GM12878 (cell line): ENCODE data around the gene ETV6. TPM values are rescaled to one million over a fixed set of nuclear protein-coding genes. Genes with fewer than 3 reads are reported as not detected.

ENCODE experiments used
- ATAC-seq: fragments of 200-7000 bp; cut with Tn5 transposase; 3 replicates; pipeline ENCODE4 v1.9.1; 2020; ENCODE audit warnings: mild to moderate bottlenecking, moderate library complexity
- BruUV-seq: library from RNA; stranded (reverse); fragments of 400-500 nt; replicated peaks from 2 replicates; lab custom pipeline; 2021; lab: Mats Ljungman, UMichigan
- CTCF ChIA-PET: fragments of 300-600 bp; sonication (Branson Sonifier 250); formaldehyde crosslinking; extraction: SDS; loops from one replicate; lab custom pipeline; 2021; ENCODE audit warnings: inconsistent platforms; lab: Yijun Ruan, JAX
- POLR2A ChIA-PET: fragments of 350-600 bp; formaldehyde crosslinking; extraction: SDS; loops from one replicate; lab custom pipeline; 2021; ENCODE audit warnings: inconsistent platforms; lab: Charles Lee
- RAD21 ChIA-PET: fragments of 300-600 bp; sonication (Branson Sonifier 250); formaldehyde crosslinking; loops from one replicate; lab custom pipeline; 2023; ENCODE audit warnings: antibody characterized with exemption; ENCODE audit not compliant: unreplicated experiment; lab: Charles Lee
- SMC1A ChIA-PET: fragments of 300-600 bp; sonication (Branson Sonifier 250); formaldehyde crosslinking; loops from one replicate; lab custom pipeline; 2023; ENCODE audit not compliant: unreplicated experiment, uncharacterized antibody; lab: Charles Lee
- DNase-seq: peaks from one replicate; pipeline ENCODE4 v3.0.0-alpha.2; 2011; ENCODE audit warnings: low read depth, low spot score
- FAIRE-seq: peaks from 3 replicates; lab custom pipeline; 2011; peaks lifted over from hg19 to GRCh38; lab: Jason Lieb, UNC
- H2AFZ ChIP-seq: 2 replicates; pipeline ENCODE4 v1.6.0; 2011; ENCODE audit warnings: low read depth, low read length, control low read depth; ENCODE audit not compliant: control insufficient read depth
- H3K27ac ChIP-seq: 2 replicates; pipeline ENCODE4 v1.5.1; 2011; ENCODE audit warnings: control low read depth; ENCODE audit not compliant: control insufficient read depth, insufficient read depth
- H3K27me3 ChIP-seq, 2 experiments: replicated peaks in 1 of 2; 2 replicates each; pipeline versions ENCODE4 v1.6.0 to v1.6.1; 2011; ENCODE audit warnings: low read length in 1 of 2; ENCODE audit not compliant: control insufficient read depth in 2 of 2, insufficient read depth in 2 of 2
- H3K36me3 ChIP-seq, 2 experiments: 2 replicates each; pipeline ENCODE4 v1.5.1; 2011; ENCODE audit warnings: low read length in 1 of 2; ENCODE audit not compliant: control insufficient read depth in 2 of 2, insufficient read depth in 2 of 2
- H3K4me1 ChIP-seq: 2 replicates; pipeline ENCODE4 v1.6.1; 2011; ENCODE audit warnings: mild to moderate bottlenecking, low read length, moderate library complexity, mixed read lengths; ENCODE audit not compliant: control insufficient read depth, insufficient read depth
- H3K4me2 ChIP-seq: 2 replicates; pipeline ENCODE4 v1.6.0; 2011; ENCODE audit warnings: control low read depth; ENCODE audit not compliant: control insufficient read depth, insufficient read depth
- H3K4me3 ChIP-seq: fragments of 200-600 bp; sonication (generic); 2 replicates; pipeline ENCODE4 v1.5.1; 2016
- H3K79me2 ChIP-seq: 2 replicates; pipeline ENCODE4 v1.6.0; 2011; ENCODE audit warnings: low read length; ENCODE audit not compliant: control insufficient read depth, insufficient read depth
- H3K9ac ChIP-seq: 2 replicates; pipeline ENCODE4 v1.8.0; 2011; ENCODE audit warnings: low read length, control low read depth, mixed read lengths; ENCODE audit not compliant: control insufficient read depth, insufficient read depth
- H3K9me3 ChIP-seq: replicated peaks from 3 replicates; pipeline ENCODE4 v1.5.1; 2011; ENCODE audit warnings: mild to moderate bottlenecking, low read length; ENCODE audit not compliant: control insufficient read depth, insufficient read depth
- H4K20me1 ChIP-seq: 2 replicates; pipeline ENCODE4 v1.6.0; 2011; ENCODE audit not compliant: control insufficient read depth, insufficient read depth
- ASH2L ChIP-seq: fragments of 300-600, 200-600 bp; sonication (generic); IDR thresholded peaks from 2 replicates; pipeline ENCODE4 v1.6.1; 2017; ENCODE audit warnings: low read depth, mild to moderate bottlenecking, borderline replicate concordance
- GATAD2B ChIP-seq: fragments of 450-650 bp; conservative IDR thresholded peaks from 2 replicates; pipeline ENCODE4 v1.6.1; 2017; ENCODE audit warnings: low read depth, mild to moderate bottlenecking, moderate library complexity
- MTA3 ChIP-seq: IDR thresholded peaks from 2 replicates; pipeline ENCODE4 v1.6.1; 2012; ENCODE audit warnings: low read length, inconsistent platforms, borderline replicate concordance
- MXI1 ChIP-seq: fragments of 150-350 bp; IDR thresholded peaks from 2 replicates; pipeline ENCODE4 v1.6.1; 2011; ENCODE audit warnings: low read depth, mild to moderate bottlenecking, inconsistent platforms, low read length, improper control_type of control experiment
- MYC ChIP-seq: IDR thresholded peaks from 2 replicates; pipeline ENCODE4 v1.6.1; 2011; ENCODE audit warnings: mild to moderate bottlenecking, low read length, moderate library complexity, inconsistent platforms; ENCODE audit not compliant: insufficient read depth, insufficient replicate concordance, insufficient read length, severe bottlenecking
- NBN ChIP-seq: fragments of 450-650 bp; IDR thresholded peaks from 2 replicates; pipeline ENCODE4 v1.6.1; 2016
- PML ChIP-seq: IDR thresholded peaks from 2 replicates; pipeline ENCODE4 v1.6.1; 2012; ENCODE audit warnings: low read length, inconsistent platforms
- POU2F2 ChIP-seq: IDR thresholded peaks from 3 replicates; pipeline ENCODE4 v1.6.1; 2011; ENCODE audit warnings: low read depth, mild to moderate bottlenecking, low read length, borderline replicate concordance
- SPI1 ChIP-seq: IDR thresholded peaks from 2 replicates; pipeline ENCODE4 v1.6.1; 2011; ENCODE audit warnings: low read depth, mild to moderate bottlenecking, low read length, moderate library complexity, borderline replicate concordance; ENCODE audit not compliant: insufficient read depth
- WGBS: methylation state at CpG from one replicate; pipeline ENCODE4 v1.1.6; 2016; ENCODE audit warnings: low lambda C conversion rate; ENCODE audit not compliant: insufficient replicate concordance, insufficient coverage; ENCODE audit errors: missing lambda C conversion rate; 5-methylcytosine and 5-hydroxymethylcytosine counted together
- in situ Hi-C: fragments of 300-500 bp; cut with MboI; formaldehyde crosslinking; loops from 9 replicates; pipeline ENCODE4 v1.14.3; 2018; ENCODE audit warnings: mixed read lengths
- intact Hi-C: fragments of 100-400 bp; cut with micrococcal nuclease; formaldehyde crosslinking; loops from one replicate; pipeline ENCODE4 v1.14.2; 2022; ENCODE audit not compliant: unreplicated experiment
- polyA plus RNA-seq, 11 experiments: library from polyadenylated mRNA; depleted of rRNA in 4 of 11; unstranded in 6 of 11; stranded (reverse) in 5 of 11; fragments of >200 nt; fragmentation: Nextera tagmentation in 4 of 11; fragmentation: Illumina TruSeq in 1 of 11; extraction: Ambion mirVana in 4 of 11; extraction: Trizol in 1 of 11; gene quantifications; 1 replicate in 1 of 11; 2 replicates in 10 of 11; pipeline versions ENCODE4 v1.2.1 to v1.2.3, GENCODE V29; 2011 to 2016; ENCODE audit warnings: inconsistent platforms in 2 of 11, missing spikeins in 2 of 11, low read depth in 1 of 11
- total RNA-seq, 4 experiments: library from RNA; depleted of rRNA in 3 of 4; stranded (reverse); fragments of >200 nt in 3 of 4; fragmentation: Illumina TruSeq in 1 of 4; extraction: Trizol in 1 of 4; gene quantifications; 2 replicates each; pipeline versions ENCODE4 v1.2.1 to v1.2.3, GENCODE V29; 2013 to 2021
- TF ChIP-seq, protein P1 (sequence below): IDR thresholded peaks from 2 replicates; pipeline ENCODE4 v1.6.1; 2012; ENCODE audit warnings: mild to moderate bottlenecking, low read depth, low read length
- TF ChIP-seq, protein P2 (sequence below): fragments of 450-650 bp; formaldehyde crosslinking; IDR thresholded peaks from 2 replicates; pipeline ENCODE4 v1.5.0; 2022; ENCODE audit warnings: mild to moderate bottlenecking, missing genetic modification characterization

Gene ETV6
- total and polyA plus RNA-seq, 10 of the 15 experiments (the other 5 are each of a cell fraction or from before 2014, with no cell fraction given) = 6.6 to 74.8 (median 24.6) TPM

DNA sequence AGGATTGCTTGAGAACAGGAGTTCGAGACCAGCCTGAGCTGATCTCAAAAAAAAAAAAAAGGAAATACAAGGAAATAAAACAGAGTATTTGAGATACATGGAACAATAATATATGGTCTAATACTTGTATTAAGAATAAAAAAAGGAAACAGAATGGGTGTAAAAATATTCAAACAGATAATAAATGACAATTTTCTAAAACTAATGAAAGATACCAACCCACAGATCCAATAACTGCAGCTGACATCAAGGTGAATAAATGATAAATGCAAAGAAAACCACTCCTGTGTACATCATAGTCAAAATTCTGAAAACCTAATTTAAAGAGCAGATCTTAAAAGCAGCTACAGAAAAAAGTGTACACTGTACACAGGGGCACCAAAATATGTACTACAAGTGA lies 4.1 kb upstream of the ETV6 start (continued):
- TF ChIP-seq, protein P1, sequence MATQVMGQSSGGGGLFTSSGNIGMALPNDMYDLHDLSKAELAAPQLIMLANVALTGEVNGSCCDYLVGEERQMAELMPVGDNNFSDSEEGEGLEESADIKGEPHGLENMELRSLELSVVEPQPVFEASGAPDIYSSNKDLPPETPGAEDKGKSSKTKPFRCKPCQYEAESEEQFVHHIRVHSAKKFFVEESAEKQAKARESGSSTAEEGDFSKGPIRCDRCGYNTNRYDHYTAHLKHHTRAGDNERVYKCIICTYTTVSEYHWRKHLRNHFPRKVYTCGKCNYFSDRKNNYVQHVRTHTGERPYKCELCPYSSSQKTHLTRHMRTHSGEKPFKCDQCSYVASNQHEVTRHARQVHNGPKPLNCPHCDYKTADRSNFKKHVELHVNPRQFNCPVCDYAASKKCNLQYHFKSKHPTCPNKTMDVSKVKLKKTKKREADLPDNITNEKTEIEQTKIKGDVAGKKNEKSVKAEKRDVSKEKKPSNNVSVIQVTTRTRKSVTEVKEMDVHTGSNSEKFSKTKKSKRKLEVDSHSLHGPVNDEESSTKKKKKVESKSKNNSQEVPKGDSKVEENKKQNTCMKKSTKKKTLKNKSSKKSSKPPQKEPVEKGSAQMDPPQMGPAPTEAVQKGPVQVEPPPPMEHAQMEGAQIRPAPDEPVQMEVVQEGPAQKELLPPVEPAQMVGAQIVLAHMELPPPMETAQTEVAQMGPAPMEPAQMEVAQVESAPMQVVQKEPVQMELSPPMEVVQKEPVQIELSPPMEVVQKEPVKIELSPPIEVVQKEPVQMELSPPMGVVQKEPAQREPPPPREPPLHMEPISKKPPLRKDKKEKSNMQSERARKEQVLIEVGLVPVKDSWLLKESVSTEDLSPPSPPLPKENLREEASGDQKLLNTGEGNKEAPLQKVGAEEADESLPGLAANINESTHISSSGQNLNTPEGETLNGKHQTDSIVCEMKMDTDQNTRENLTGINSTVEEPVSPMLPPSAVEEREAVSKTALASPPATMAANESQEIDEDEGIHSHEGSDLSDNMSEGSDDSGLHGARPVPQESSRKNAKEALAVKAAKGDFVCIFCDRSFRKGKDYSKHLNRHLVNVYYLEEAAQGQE = no peak
- TF ChIP-seq PML (no peak), POU2F2 (no peak), MTA3 (no peak), GATAD2B (no peak), SPI1 (no peak)
- TF ChIP-seq, all 136 proteins: peak for 0

DNA sequence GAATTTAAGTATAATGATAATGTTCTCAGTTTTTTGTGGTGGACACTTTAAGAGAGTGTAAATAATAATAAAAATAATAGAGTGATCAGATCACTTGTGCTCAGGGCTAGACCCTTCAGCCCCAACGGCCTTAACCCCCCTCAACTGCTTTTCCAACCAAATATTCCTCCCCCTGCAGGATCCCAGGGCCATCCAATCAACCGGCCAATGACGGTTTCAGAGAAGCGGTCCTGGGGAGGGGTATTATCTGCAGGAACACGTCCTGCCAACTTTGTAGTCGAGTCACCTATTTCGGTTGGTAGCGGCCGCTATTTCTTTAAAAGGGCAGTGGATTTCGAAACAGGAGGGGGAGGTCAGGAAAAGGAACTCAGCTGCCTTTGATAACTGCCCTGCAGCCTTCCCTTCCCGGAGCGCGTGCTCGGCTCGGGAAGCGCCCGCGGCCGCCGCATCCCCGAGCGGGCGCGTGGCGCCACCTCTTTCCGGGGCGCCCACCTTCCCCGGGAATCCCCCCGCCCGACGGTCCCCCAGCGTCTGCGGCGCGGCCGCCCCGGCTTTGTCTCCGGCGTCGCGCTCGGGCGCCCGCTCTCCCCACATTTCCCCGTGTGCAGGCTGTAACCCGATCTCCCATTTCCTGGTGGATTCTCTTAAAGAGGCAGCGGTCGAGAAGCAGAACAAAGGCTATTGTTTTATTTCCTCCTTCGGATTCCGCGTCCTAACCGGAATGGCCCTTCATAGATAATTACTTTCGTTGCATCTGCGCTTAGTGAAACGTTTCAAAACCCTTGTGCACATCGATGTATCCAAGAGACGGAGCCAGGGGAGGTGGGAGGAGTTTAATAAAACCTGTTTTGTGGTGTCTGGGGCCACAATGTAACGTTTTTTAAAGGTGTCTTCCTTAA lies 711 bp upstream of the ETV6 start:
- ATAC-seq (peak; percentile 31), DNase-seq (peak; percentile 64), FAIRE-seq (peak; percentile 56)
- ChIA-PET RAD21 (interaction anchor here (0.6 to 2.5 kb wide), 23 partner anchors 26 to 384 kb away, joined by 3 to 15 read pairs (median 4); no protein-coding TSS in a partner anchor), SMC1A (interaction anchor here (0.9 to 1.6 kb wide), 9 partner anchors 25 to 132 kb away, joined by 3 to 7 read pairs (median 4); no protein-coding TSS in a partner anchor), POLR2A (interaction anchor here (0.9 to 1.2 kb wide), 6 partner anchors 69 to 113 kb away, joined by 3 to 4 read pairs (median 3); no protein-coding TSS in a partner anchor), CTCF (interaction anchor here (0.5 to 1.5 kb wide), 4 partner anchors 25 to 385 kb away, joined by 3 to 6 read pairs (median 4); no protein-coding TSS in a partner anchor)
- Histone ChIP-seq H3K27ac (peak overlapping the region; percentile 92), H3K9me3 (no peaks in the 10 kb centered on the region), H4K20me1 (no peaks in the 10 kb centered on the region), H3K4me3 (peak overlapping the region; percentile 79), H3K27me3 (no peaks in the 10 kb centered on the region), H3K79me2 (peaks cover 47% of the 10 kb centered on the region), H3K9ac (peak overlapping the region; percentile 87), H3K4me2 (peak overlapping the region; percentile 96), H2AFZ (peak overlapping the region; percentile 69), H3K4me1 (peaks cover 1% of the 10 kb centered on the region; the same call in 1 of the 2 replicates), H3K36me3 (no peaks in the 10 kb centered on the region)
- under 1% methylated on average over 57 of the region's 58 CpGs for WGBS
- BruUV-seq = no TSS peak
- intact Hi-C loops = loop anchor here (2.0 kb wide), 1 partner anchor 376 kb away; no protein-coding TSS in a partner anchor
- in situ Hi-C loops = no loop called here
- TF ChIP-seq, protein P2, sequence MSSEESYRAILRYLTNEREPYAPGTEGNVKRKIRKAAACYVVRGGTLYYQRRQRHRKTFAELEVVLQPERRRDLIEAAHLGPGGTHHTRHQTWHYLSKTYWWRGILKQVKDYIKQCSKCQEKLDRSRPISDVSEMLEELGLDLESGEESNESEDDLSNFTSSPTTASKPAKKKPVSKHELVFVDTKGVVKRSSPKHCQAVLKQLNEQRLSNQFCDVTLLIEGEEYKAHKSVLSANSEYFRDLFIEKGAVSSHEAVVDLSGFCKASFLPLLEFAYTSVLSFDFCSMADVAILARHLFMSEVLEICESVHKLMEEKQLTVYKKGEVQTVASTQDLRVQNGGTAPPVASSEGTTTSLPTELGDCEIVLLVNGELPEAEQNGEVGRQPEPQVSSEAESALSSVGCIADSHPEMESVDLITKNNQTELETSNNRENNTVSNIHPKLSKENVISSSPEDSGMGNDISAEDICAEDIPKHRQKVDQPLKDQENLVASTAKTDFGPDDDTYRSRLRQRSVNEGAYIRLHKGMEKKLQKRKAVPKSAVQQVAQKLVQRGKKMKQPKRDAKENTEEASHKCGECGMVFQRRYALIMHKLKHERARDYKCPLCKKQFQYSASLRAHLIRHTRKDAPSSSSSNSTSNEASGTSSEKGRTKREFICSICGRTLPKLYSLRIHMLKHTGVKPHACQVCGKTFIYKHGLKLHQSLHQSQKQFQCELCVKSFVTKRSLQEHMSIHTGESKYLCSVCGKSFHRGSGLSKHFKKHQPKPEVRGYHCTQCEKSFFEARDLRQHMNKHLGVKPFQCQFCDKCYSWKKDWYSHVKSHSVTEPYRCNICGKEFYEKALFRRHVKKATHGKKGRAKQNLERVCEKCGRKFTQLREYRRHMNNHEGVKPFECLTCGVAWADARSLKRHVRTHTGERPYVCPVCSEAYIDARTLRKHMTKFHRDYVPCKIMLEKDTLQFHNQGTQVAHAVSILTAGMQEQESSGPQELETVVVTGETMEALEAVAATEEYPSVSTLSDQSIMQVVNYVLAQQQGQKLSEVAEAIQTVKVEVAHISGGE = no peak
- TF ChIP-seq NBN = no peak
- peak; percentile 66 for TF ChIP-seq MYC
- TF ChIP-seq ASH2L = peak; percentile 33; the same call in 1 of the 2 replicates
- 0 out of 2 replicates have a peak, but pooled peaks have one; percentile 62 for TF ChIP-seq MXI1
